Measurements from ENCODE around the gene KATNBL1. TPM values are rescaled to one million over a fixed set of nuclear protein-coding genes. Genes with fewer than 3 reads are reported as not detected.

Gene KATNBL1
- total RNA-seq, 1 experiment from 2014 or later = 46.8 TPM

DNA sequence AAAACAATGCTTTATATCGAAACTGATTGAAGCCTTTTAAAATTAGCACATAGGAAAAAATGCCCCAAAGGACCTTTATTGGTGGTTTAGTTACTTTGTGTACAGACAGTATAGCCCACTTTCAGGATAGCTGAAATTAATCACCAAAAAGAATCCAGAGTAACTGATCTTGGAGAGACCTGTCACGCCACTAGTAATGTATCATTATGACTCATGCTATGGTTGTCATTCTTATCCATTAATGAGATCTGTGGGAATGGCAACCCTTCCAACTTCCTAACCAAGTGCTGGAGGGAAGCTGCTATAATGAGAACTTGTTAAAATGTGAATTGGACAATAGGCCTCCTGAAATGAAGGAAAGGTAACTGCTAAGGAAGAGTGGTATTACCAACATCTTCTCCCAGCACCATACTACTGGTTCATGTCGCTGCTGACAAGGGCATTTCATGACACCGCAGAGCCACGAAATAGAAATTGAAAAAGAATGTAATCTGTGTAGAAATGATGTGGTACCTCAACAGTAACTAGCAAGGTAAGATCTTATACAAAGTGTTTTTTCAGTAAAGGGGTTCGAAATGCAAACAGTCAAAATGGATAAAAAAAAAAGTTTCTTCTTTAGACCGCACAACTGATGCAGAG is 7.8 kb upstream of the KATNBL1 start:
- no peak overlapping the region for H3K27ac Mint-ChIP-seq
- no peak overlapping the region for H2AFZ ChIP-seq (ENCODE audit: low read length)

More for the DNA sequence above, 7.8 kb upstream of the KATNBL1 start:
- no peak overlapping the region for H3K18ac ChIP-seq (ENCODE audit: insufficient read length, low read depth, low read length)
- TF ChIP-seq, protein P1, sequence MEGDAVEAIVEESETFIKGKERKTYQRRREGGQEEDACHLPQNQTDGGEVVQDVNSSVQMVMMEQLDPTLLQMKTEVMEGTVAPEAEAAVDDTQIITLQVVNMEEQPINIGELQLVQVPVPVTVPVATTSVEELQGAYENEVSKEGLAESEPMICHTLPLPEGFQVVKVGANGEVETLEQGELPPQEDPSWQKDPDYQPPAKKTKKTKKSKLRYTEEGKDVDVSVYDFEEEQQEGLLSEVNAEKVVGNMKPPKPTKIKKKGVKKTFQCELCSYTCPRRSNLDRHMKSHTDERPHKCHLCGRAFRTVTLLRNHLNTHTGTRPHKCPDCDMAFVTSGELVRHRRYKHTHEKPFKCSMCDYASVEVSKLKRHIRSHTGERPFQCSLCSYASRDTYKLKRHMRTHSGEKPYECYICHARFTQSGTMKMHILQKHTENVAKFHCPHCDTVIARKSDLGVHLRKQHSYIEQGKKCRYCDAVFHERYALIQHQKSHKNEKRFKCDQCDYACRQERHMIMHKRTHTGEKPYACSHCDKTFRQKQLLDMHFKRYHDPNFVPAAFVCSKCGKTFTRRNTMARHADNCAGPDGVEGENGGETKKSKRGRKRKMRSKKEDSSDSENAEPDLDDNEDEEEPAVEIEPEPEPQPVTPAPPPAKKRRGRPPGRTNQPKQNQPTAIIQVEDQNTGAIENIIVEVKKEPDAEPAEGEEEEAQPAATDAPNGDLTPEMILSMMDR (conservative IDR thresholded peaks at IDR 0.05) = no peak
- no peak overlapping the region for H3K23ac ChIP-seq (ENCODE audit: insufficient read length, low read depth, low read length)
- no peak overlapping the region for H2BK5ac ChIP-seq (ENCODE audit: insufficient read length, low read length)
- no CpG with 5 or more reads among the region's 7 CpGs for whole genome bisulfite sequencing (ENCODE audit: extremely low coverage, insufficient read length, low lambda C conversion rate)
- Mint-ChIP-seq H3K36me3 (ENCODE audit: insufficient read depth in 1 of 3, low read depth in 3 of 3) (no peaks in the 10 kb centered on the region), H3K4me3 (no peak overlapping the region), H3K9me3 (no peaks in the 10 kb centered on the region), H3K27me3 (ENCODE audit: low read depth) (no peaks in the 10 kb centered on the region), H3K4me1 (peaks cover 23 to 27% of the 10 kb centered on the region in 2 experiments)
- H2AK5ac ChIP-seq (ENCODE audit: insufficient read length, low read length) = no peak overlapping the region
- no peak overlapping the region for H3K14ac ChIP-seq (ENCODE audit: insufficient read depth, low read length)
- H4K91ac ChIP-seq (ENCODE audit: insufficient read length, low read depth, low read length) = no peak overlapping the region
- no peak overlapping the region for H4K5ac ChIP-seq (ENCODE audit: insufficient read length, low read depth, low read length)
- no peak overlapping the region for H3K56ac ChIP-seq (ENCODE audit: insufficient read length, low read depth, low read length)
- H3K4me2 ChIP-seq (ENCODE audit: insufficient read depth, insufficient read length, low read length) = no peak overlapping the region
- H4K8ac ChIP-seq (replicated peaks; ENCODE audit: insufficient read length, low read depth, low read length) = no peak overlapping the region
- no peak for DNase-seq
- no peak overlapping the region for H2BK20ac ChIP-seq (ENCODE audit: low read depth, low read length, poor library complexity, severe bottlenecking)
- no peak overlapping the region for H3K9ac ChIP-seq (ENCODE audit: extremely low read depth, insufficient read length, low read length)
- H3K27me3 ChIP-seq (ENCODE audit: insufficient read depth, low read length) = no peaks in the 10 kb centered on the region
- no peak overlapping the region for H2BK12ac ChIP-seq (ENCODE audit: insufficient read length, low read depth, low read length)
- no peak overlapping the region for H2BK120ac ChIP-seq (ENCODE audit: low read depth, low read length, poor library complexity, severe bottlenecking)
- H4K20me1 ChIP-seq (ENCODE audit: control insufficient read depth, insufficient read depth, insufficient read length) = no peaks in the 10 kb centered on the region
- H2BK15ac ChIP-seq (ENCODE audit: low read depth, low read length) = no peak overlapping the region
- no peaks in the 10 kb centered on the region for H3K9me3 ChIP-seq (ENCODE audit: control insufficient read depth, low read depth, low read length)
- H3K27ac ChIP-seq (ENCODE audit: insufficient read length, low read depth, low read length) = no peak overlapping the region
- H3K79me2 ChIP-seq (ENCODE audit: insufficient read depth, low read length) = no peaks in the 10 kb centered on the region
- no peak overlapping the region for H3K4ac ChIP-seq (ENCODE audit: low read depth, low read length)
- H3K4me1 ChIP-seq (ENCODE audit: insufficient read depth, low read length) = peaks cover 13% of the 10 kb centered on the region; the same call in 1 of the 2 replicates
- H3T11ph ChIP-seq (ENCODE audit: low read length) = no peak overlapping the region
- no peaks in the 10 kb centered on the region for H3K79me1 ChIP-seq (ENCODE audit: insufficient read depth, low read depth, low read length, poor library complexity, severe bottlenecking)
- H3K23me2 ChIP-seq (ENCODE audit: insufficient read length, low read depth, low read length, poor library complexity, severe bottlenecking) = peaks cover 2% of the 10 kb centered on the region

All from H9 (cell line).